GM12878 (cell line): ENCODE measurements around the gene TPRKB. TPM values are rescaled to one million over a fixed set of nuclear protein-coding genes. Genes with fewer than 3 reads are reported as not detected.
A peak's percentile ranks its signal among the peaks of the same experiment; 100 is the strongest.

ENCODE experiments used
- ATAC-seq: fragments of 200-7000 bp; cut with Tn5 transposase; 3 replicates; pipeline ENCODE4 v1.9.1; 2020; ENCODE audit warnings: mild to moderate bottlenecking, moderate library complexity
- BruUV-seq: library from RNA; stranded (reverse); fragments of 400-500 nt; replicated peaks from 2 replicates; lab custom pipeline; 2021; lab: Mats Ljungman, UMichigan
- CTCF ChIA-PET: fragments of 300-600 bp; sonication (Branson Sonifier 250); formaldehyde crosslinking; extraction: SDS; loops from one replicate; lab custom pipeline; 2021; ENCODE audit warnings: inconsistent platforms; lab: Yijun Ruan, JAX
- POLR2A ChIA-PET: fragments of 350-600 bp; formaldehyde crosslinking; extraction: SDS; loops from one replicate; lab custom pipeline; 2021; ENCODE audit warnings: inconsistent platforms; lab: Charles Lee
- RAD21 ChIA-PET: fragments of 300-600 bp; sonication (Branson Sonifier 250); formaldehyde crosslinking; loops from one replicate; lab custom pipeline; 2023; ENCODE audit warnings: antibody characterized with exemption; ENCODE audit not compliant: unreplicated experiment; lab: Charles Lee
- SMC1A ChIA-PET: fragments of 300-600 bp; sonication (Branson Sonifier 250); formaldehyde crosslinking; loops from one replicate; lab custom pipeline; 2023; ENCODE audit not compliant: unreplicated experiment, uncharacterized antibody; lab: Charles Lee
- DNase-seq: peaks from one replicate; pipeline ENCODE4 v3.0.0-alpha.2; 2011; ENCODE audit warnings: low read depth, low spot score
- FAIRE-seq: peaks from 3 replicates; lab custom pipeline; 2011; peaks lifted over from hg19 to GRCh38; lab: Jason Lieb, UNC
- H2AFZ ChIP-seq: 2 replicates; pipeline ENCODE4 v1.6.0; 2011; ENCODE audit warnings: low read depth, low read length, control low read depth; ENCODE audit not compliant: control insufficient read depth
- H3K27ac ChIP-seq: 2 replicates; pipeline ENCODE4 v1.5.1; 2011; ENCODE audit warnings: control low read depth; ENCODE audit not compliant: control insufficient read depth, insufficient read depth
- H3K27me3 ChIP-seq, 2 experiments: replicated peaks in 1 of 2; 2 replicates each; pipeline versions ENCODE4 v1.6.0 to v1.6.1; 2011; ENCODE audit warnings: low read length in 1 of 2; ENCODE audit not compliant: control insufficient read depth in 2 of 2, insufficient read depth in 2 of 2
- H3K36me3 ChIP-seq, 2 experiments: 2 replicates each; pipeline ENCODE4 v1.5.1; 2011; ENCODE audit warnings: low read length in 1 of 2; ENCODE audit not compliant: control insufficient read depth in 2 of 2, insufficient read depth in 2 of 2
- H3K4me1 ChIP-seq: 2 replicates; pipeline ENCODE4 v1.6.1; 2011; ENCODE audit warnings: mild to moderate bottlenecking, low read length, moderate library complexity, mixed read lengths; ENCODE audit not compliant: control insufficient read depth, insufficient read depth
- H3K4me2 ChIP-seq: 2 replicates; pipeline ENCODE4 v1.6.0; 2011; ENCODE audit warnings: control low read depth; ENCODE audit not compliant: control insufficient read depth, insufficient read depth
- H3K4me3 ChIP-seq: fragments of 200-600 bp; sonication (generic); 2 replicates; pipeline ENCODE4 v1.5.1; 2016
- H3K79me2 ChIP-seq: 2 replicates; pipeline ENCODE4 v1.6.0; 2011; ENCODE audit warnings: low read length; ENCODE audit not compliant: control insufficient read depth, insufficient read depth
- H3K9ac ChIP-seq: 2 replicates; pipeline ENCODE4 v1.8.0; 2011; ENCODE audit warnings: low read length, control low read depth, mixed read lengths; ENCODE audit not compliant: control insufficient read depth, insufficient read depth
- H3K9me3 ChIP-seq: replicated peaks from 3 replicates; pipeline ENCODE4 v1.5.1; 2011; ENCODE audit warnings: mild to moderate bottlenecking, low read length; ENCODE audit not compliant: control insufficient read depth, insufficient read depth
- H4K20me1 ChIP-seq: 2 replicates; pipeline ENCODE4 v1.6.0; 2011; ENCODE audit not compliant: control insufficient read depth, insufficient read depth
- MXI1 ChIP-seq: fragments of 150-350 bp; IDR thresholded peaks from 2 replicates; pipeline ENCODE4 v1.6.1; 2011; ENCODE audit warnings: low read depth, mild to moderate bottlenecking, inconsistent platforms, low read length, improper control_type of control experiment
- PAX8 ChIP-seq: fragments of 450-650 bp; IDR thresholded peaks from 2 replicates; pipeline ENCODE4 v1.6.1; 2017; ENCODE audit warnings: mild to moderate bottlenecking, moderate library complexity
- SKIL ChIP-seq: fragments of 450-650 bp; IDR thresholded peaks from 2 replicates; pipeline ENCODE4 v1.6.1; 2017; ENCODE audit warnings: mild to moderate bottlenecking, low read depth, inconsistent platforms; ENCODE audit not compliant: poor library complexity, severe bottlenecking
- SRF ChIP-seq, 2 experiments: IDR thresholded peaks; 2 replicates each; pipeline ENCODE4 v1.6.1; 2011; ENCODE audit warnings: low read depth in 2 of 2, low read length in 2 of 2, mild to moderate bottlenecking in 1 of 2, moderate library complexity in 1 of 2
- WGBS: methylation state at CpG from one replicate; pipeline ENCODE4 v1.1.6; 2016; ENCODE audit warnings: low lambda C conversion rate; ENCODE audit not compliant: insufficient replicate concordance, insufficient coverage; ENCODE audit errors: missing lambda C conversion rate; 5-methylcytosine and 5-hydroxymethylcytosine counted together
- in situ Hi-C: fragments of 300-500 bp; cut with MboI; formaldehyde crosslinking; loops from 9 replicates; pipeline ENCODE4 v1.14.3; 2018; ENCODE audit warnings: mixed read lengths
- intact Hi-C: fragments of 100-400 bp; cut with micrococcal nuclease; formaldehyde crosslinking; loops from one replicate; pipeline ENCODE4 v1.14.2; 2022; ENCODE audit not compliant: unreplicated experiment
- polyA plus RNA-seq, 11 experiments: library from polyadenylated mRNA; depleted of rRNA in 4 of 11; unstranded in 6 of 11; stranded (reverse) in 5 of 11; fragments of >200 nt; fragmentation: Nextera tagmentation in 4 of 11; fragmentation: Illumina TruSeq in 1 of 11; extraction: Ambion mirVana in 4 of 11; extraction: Trizol in 1 of 11; gene quantifications; 1 replicate in 1 of 11; 2 replicates in 10 of 11; pipeline versions ENCODE4 v1.2.1 to v1.2.3, GENCODE V29; 2011 to 2016; ENCODE audit warnings: inconsistent platforms in 2 of 11, missing spikeins in 2 of 11, low read depth in 1 of 11
- total RNA-seq, 4 experiments: library from RNA; depleted of rRNA in 3 of 4; stranded (reverse); fragments of >200 nt in 3 of 4; fragmentation: Illumina TruSeq in 1 of 4; extraction: Trizol in 1 of 4; gene quantifications; 2 replicates each; pipeline versions ENCODE4 v1.2.1 to v1.2.3, GENCODE V29; 2013 to 2021

TPRKB gene
- total and polyA plus RNA-seq, 10 of the 15 experiments (the other 5 are each of a cell fraction or from before 2014, with no cell fraction given) = 28.1 to 129 (median 67.2) TPM

- no peak for TF ChIP-seq SKIL
- TF ChIP-seq, all 136 proteins: peak for 0
Measured at GRCh38 chr2:73717251-73717606, 19.9 kb downstream of the TPRKB start (continued).

GRCh38 chr2:73716543-73717250 is 20.4 kb downstream of the TPRKB start:
- POLR2A ChIA-PET = no interaction called here
- no peak overlapping the region for H3K4me3 ChIP-seq
- H3K9me3 ChIP-seq = peaks cover 4% of the 10 kb centered on the region; the same call in 2 of the 3 replicates
- no peaks in the 10 kb centered on the region for H3K4me1 ChIP-seq
- in situ Hi-C loops (no loop called here), intact Hi-C loops (no loop called here)
- H3K79me2 ChIP-seq = no peaks in the 10 kb centered on the region
- no peaks in the 10 kb centered on the region for H3K27me3 ChIP-seq
- BruUV-seq = no TSS peak
- TF ChIP-seq PAX8 (no peak), MXI1 (no peak), SRF (IDR thresholded peaks at IDR 0.05; ENCODE audit: low read depth in 2 of 2, low read length in 2 of 2) (0 out of 4 replicates have a peak, but pooled peaks of 1 of the 2 experiments have one; percentile 59)
- no peaks in the 10 kb centered on the region for H3K36me3 ChIP-seq
- FAIRE-seq = no peak
- H2AFZ ChIP-seq = no peak overlapping the region; the same call in 1 of the 2 replicates
- no peak for DNase-seq
- 17% methylated on average over 8 of the region's 8 CpGs for WGBS
- H3K9ac ChIP-seq = no peak overlapping the region
- no peak overlapping the region for H3K4me2 ChIP-seq
- ATAC-seq = peak; percentile 36; the same call in 2 of the 3 replicates
- CTCF ChIA-PET = no interaction called here
- SMC1A ChIA-PET = no interaction called here
- RAD21 ChIA-PET = interaction anchor here (0.5 kb wide), 1 partner anchor 17 kb away, joined by 3 read pairs; no protein-coding TSS in a partner anchor
- no peaks in the 10 kb centered on the region for H4K20me1 ChIP-seq
- H3K27ac ChIP-seq = no peak overlapping the region
